ENCODE results near the gene PRKRA. TPM values are rescaled to one million over a fixed set of nuclear protein-coding genes. Genes with fewer than 3 reads are reported as not detected.
"Not testable (repeated sequence)": the region's sequence is repeated elsewhere in the genome, so short reads cannot be mapped to it uniquely, and the experiment has no call there.

The PRKRA gene
- total and polyA plus RNA-seq, 4 donors: 8.3 to 28.1 (median 13.4) TPM

- WGBS: 2% methylated on average over 45 of the region's 45 CpGs
- peak overlapping the region; percentile 67 to 81 (median 75) for H3K4me3 ChIP-seq (ENCODE audit: low read depth in 1 of 3, low read length in 3 of 3)
- peaks cover 0 to 16% (median 9%) of the 10 kb centered on the region in 4 donors for H3K4me1 ChIP-seq (ENCODE audit: control insufficient read depth in 4 of 4, insufficient read depth in 4 of 4, low read length in 3 of 4)
- peak overlapping the region; percentile 84 to 91 for H3K9ac ChIP-seq (ENCODE audit: low read depth in 1 of 2, low read length in 2 of 2)
- H3K9me3 ChIP-seq (ENCODE audit: control insufficient read depth in 4 of 4, low read length in 3 of 4): no peaks in the 10 kb centered on the region
- peak overlapping the region; percentile 79 to 85 for H3K27ac ChIP-seq (ENCODE audit: low read depth in 1 of 2, low read length in 2 of 2)
- TF ChIP-seq SP1 (IDR thresholded peaks at IDR 0.05) (no peak), REST (IDR thresholded peaks at IDR 0.05) (peak; percentile 18), ATF3 (IDR thresholded peaks at IDR 0.05) (no peak), FOXA2 (IDR thresholded peaks at IDR 0.05) (no peak), HNF4G (IDR thresholded peaks at IDR 0.05) (no peak), YY1 (IDR thresholded peaks at IDR 0.05) (peak; percentile 48), EGR1 (IDR thresholded peaks at IDR 0.05; ENCODE audit: low read depth in 2 of 2) (no peak), FOXA1 (IDR thresholded peaks at IDR 0.05) (no peak), HNF4A (conservative IDR thresholded peaks at IDR 0.05) (no peak), JUND (IDR thresholded peaks at IDR 0.05) (no peak), RXRA (IDR thresholded peaks at IDR 0.05) (no peak), TAF1 (conservative IDR thresholded peaks at IDR 0.05) (peak; percentile 19), GABPA (IDR thresholded peaks at IDR 0.05 in 1 of 2, conservative IDR thresholded peaks at IDR 0.05 in 1 of 2) (no peak), ZBTB33 (IDR thresholded peaks at IDR 0.05) (no peak), NR2F2 (IDR thresholded peaks at IDR 0.05) (no peak)
- peak; percentile 60 for DNase-seq (ENCODE audit: low spot score)
- H3K36me3 ChIP-seq (ENCODE audit: control insufficient read depth in 4 of 4, insufficient read depth in 3 of 4, low read depth in 1 of 4, low read length in 3 of 4): no peaks in the 10 kb centered on the region
- H3K27me3 ChIP-seq (ENCODE audit: control insufficient read depth in 4 of 4, insufficient read depth in 4 of 4, low read length in 3 of 4): no peaks in the 10 kb centered on the region
These were observed 37.3 kb downstream of the PRKRA start for GRCh38 chr2:178413472-178414265.

GRCh38 chr2:178412453-178412852 is 38.5 kb downstream of the PRKRA start:
- H3K4me3 ChIP-seq (ENCODE audit: low read depth in 1 of 3, low read length in 3 of 3); DNase-seq (ENCODE audit: low spot score); H3K9me3 ChIP-seq (ENCODE audit: control insufficient read depth in 4 of 4, low read length in 3 of 4); H3K27ac ChIP-seq (ENCODE audit: low read depth in 1 of 2, low read length in 2 of 2); H3K36me3 ChIP-seq (ENCODE audit: control insufficient read depth in 4 of 4, insufficient read depth in 3 of 4, low read depth in 1 of 4, low read length in 3 of 4); H3K27me3 ChIP-seq (ENCODE audit: control insufficient read depth in 4 of 4, insufficient read depth in 4 of 4, low read length in 3 of 4); H3K9ac ChIP-seq (ENCODE audit: low read depth in 1 of 2, low read length in 2 of 2): not testable (repeated sequence)
- peaks cover 0 to 16% (median 9%) of the 10 kb centered on the region in 4 donors for H3K4me1 ChIP-seq (ENCODE audit: control insufficient read depth in 4 of 4, insufficient read depth in 4 of 4, low read length in 3 of 4)
- 96% methylated on average over 8 of the region's 8 CpGs for WGBS
